H1 (cell line): ENCODE results near the gene HMCN1. TPM values are rescaled to one million over a fixed set of nuclear protein-coding genes. Genes with fewer than 3 reads are reported as not detected.

Experiments used
- CTCF ChIA-PET: fragments of 300-600 bp; sonication (Branson Sonifier 250); formaldehyde crosslinking; loops from one replicate; lab custom pipeline; 2021; ENCODE audit not compliant: partially characterized antibody; lab: Charles Lee
- POLR2A ChIA-PET: fragments of 300-600 bp; sonication (Branson Sonifier 250); formaldehyde crosslinking; loops from one replicate; lab custom pipeline; 2021; ENCODE audit warnings: inconsistent platforms; ENCODE audit not compliant: partially characterized antibody; lab: Charles Lee
- DNase-seq, 2 experiments: peaks; one replicate each; pipeline versions ENCODE4 v3.0.0 to v3.0.0-alpha.2; 2010 to 2022; ENCODE audit warnings: low spot score in 2 of 2, low read depth in 1 of 2, mixed read lengths in 1 of 2
- FAIRE-seq: peaks from 2 replicates; lab custom pipeline; 2011; peaks lifted over from hg19 to GRCh38; lab: Jason Lieb, UNC
- H2AFZ ChIP-seq: 2 replicates; pipeline ENCODE4 v1.8.1; 2012; ENCODE audit warnings: low read length, inconsistent platforms
- H2AK5ac ChIP-seq: 2 replicates; pipeline ENCODE4 v1.6.1; 2013; ENCODE audit warnings: low read depth, low read length
- H2BK120ac ChIP-seq: replicated peaks from 2 replicates; pipeline ENCODE3; 2013; ENCODE audit warnings: low read depth, low read length, inconsistent platforms
- H2BK12ac ChIP-seq: 2 replicates; pipeline ENCODE4 v1.6.1; 2013; ENCODE audit warnings: low read depth, low read length
- H2BK15ac ChIP-seq: 2 replicates; pipeline ENCODE4 v1.6.1; 2013; ENCODE audit warnings: low read length
- H2BK20ac ChIP-seq: 2 replicates; pipeline ENCODE4 v1.6.1; 2013; ENCODE audit warnings: low read length
- H2BK5ac ChIP-seq: 2 replicates; pipeline ENCODE4 v1.6.1; 2013; ENCODE audit warnings: low read depth, low read length
- H3K14ac ChIP-seq: 2 replicates; pipeline ENCODE4 v1.6.1; 2013; ENCODE audit warnings: inconsistent platforms; ENCODE audit not compliant: insufficient read length
- H3K18ac ChIP-seq: 2 replicates; pipeline ENCODE4 v1.6.1; 2013; ENCODE audit warnings: low read length; ENCODE audit errors: extremely low read depth
- H3K23ac ChIP-seq: 2 replicates; pipeline ENCODE4 v1.6.1; 2013; ENCODE audit warnings: inconsistent platforms; ENCODE audit not compliant: insufficient read length
- H3K23me2 ChIP-seq: 2 replicates; pipeline ENCODE4 v1.6.1; 2013; ENCODE audit warnings: low read depth, low read length
- H3K27ac ChIP-seq: 2 replicates; pipeline ENCODE4 v1.6.1; 2011; ENCODE audit warnings: low read depth, low read length, inconsistent platforms
- H3K27me3 ChIP-seq, 4 experiments: replicated peaks in 1 of 4; 1 replicate in 1 of 4; 2 replicates in 3 of 4; pipeline versions ENCODE4 v1.6.1 to v1.8.1; 2011 to 2013; ENCODE audit warnings: low read length in 3 of 4, mild to moderate bottlenecking in 3 of 4, inconsistent platforms in 2 of 4, mixed read lengths in 2 of 4, moderate library complexity in 1 of 4; ENCODE audit not compliant: control insufficient read depth in 3 of 4, insufficient read depth in 3 of 4; ENCODE audit errors: extremely low read depth in 1 of 4
- H3K36me3 ChIP-seq, 4 experiments: 2 replicates each; pipeline versions ENCODE4 v1.6.1 to v1.8.1; 2011 to 2013; ENCODE audit warnings: mild to moderate bottlenecking in 4 of 4, low read length in 3 of 4, moderate library complexity in 2 of 4, control low read depth in 1 of 4, inconsistent platforms in 1 of 4; ENCODE audit not compliant: insufficient read depth in 4 of 4, control insufficient read depth in 2 of 4
- H3K4ac ChIP-seq: replicated peaks from 2 replicates; pipeline ENCODE3; 2013; ENCODE audit warnings: low read length, low read depth, mixed read lengths, inconsistent platforms; ENCODE audit not compliant: insufficient read length
- H3K4me1 ChIP-seq, 4 experiments: replicated peaks in 1 of 4; 1 replicate in 1 of 4; 2 replicates in 3 of 4; pipeline versions ENCODE4 v1.6.1 to v1.8.1; 2011 to 2013; ENCODE audit warnings: low read length in 3 of 4, inconsistent platforms in 2 of 4, mixed read lengths in 1 of 4; ENCODE audit not compliant: insufficient read depth in 4 of 4, control insufficient read depth in 3 of 4
- H3K4me2 ChIP-seq, 2 experiments: 2 replicates each; pipeline versions ENCODE4 v1.6.1 to v1.8.1; 2011 to 2013; ENCODE audit warnings: low read depth in 2 of 2, low read length in 2 of 2, control low read depth in 1 of 2, inconsistent platforms in 1 of 2, mild to moderate bottlenecking in 1 of 2; ENCODE audit not compliant: insufficient read depth in 1 of 2
- H3K4me3 ChIP-seq, 4 experiments: fragments of 200-600, 300-600 bp in 1 of 4; sonication (generic), shearing (Covaris generic), sonication (Bioruptor Twin) in 1 of 4; 2 replicates each; pipeline versions ENCODE4 v1.5.1 to v1.8.1; 2011 to 2016; ENCODE audit warnings: low read length in 4 of 4, low read depth in 3 of 4, control low read depth in 2 of 4, inconsistent platforms in 2 of 4, mild to moderate bottlenecking in 2 of 4, mixed read lengths in 1 of 4, moderate library complexity in 1 of 4; ENCODE audit not compliant: insufficient read depth in 2 of 4; ENCODE audit errors: extremely low read depth in 1 of 4
- H3K56ac ChIP-seq: replicated peaks from 2 replicates; pipeline ENCODE3; 2013; ENCODE audit warnings: low read depth, mild to moderate bottlenecking, mixed read lengths, low read length, inconsistent platforms; ENCODE audit not compliant: insufficient read length
- H3K79me1 ChIP-seq: 2 replicates; pipeline ENCODE4 v1.6.1; 2013; ENCODE audit warnings: low read depth, low read length, control low read depth
- H3K79me2 ChIP-seq, 2 experiments: 2 replicates each; pipeline versions ENCODE4 v1.6.1 to v1.8.1; 2012 to 2013; ENCODE audit warnings: low read length in 2 of 2, mild to moderate bottlenecking in 2 of 2, inconsistent platforms in 1 of 2; ENCODE audit not compliant: insufficient read depth in 2 of 2, control insufficient read depth in 1 of 2
- H3K9ac ChIP-seq, 4 experiments: replicated peaks in 1 of 4; 1 replicate in 1 of 4; 2 replicates in 3 of 4; pipeline versions ENCODE4 v1.6.1 to v1.8.1; 2011 to 2013; ENCODE audit warnings: low read depth in 3 of 4, low read length in 3 of 4, control low read depth in 2 of 4, mild to moderate bottlenecking in 2 of 4, moderate library complexity in 2 of 4, inconsistent platforms in 1 of 4; ENCODE audit errors: extremely low read depth in 1 of 4
- H3K9me3 ChIP-seq, 2 experiments: 2 replicates each; pipeline versions ENCODE4 v1.6.1 to v1.8.1; 2012 to 2013; ENCODE audit warnings: mild to moderate bottlenecking in 2 of 2, moderate library complexity in 2 of 2, control low read depth in 1 of 2, inconsistent platforms in 1 of 2, low read depth in 1 of 2, low read length in 1 of 2, mixed read lengths in 1 of 2; ENCODE audit not compliant: insufficient read depth in 2 of 2
- H4K20me1 ChIP-seq, 2 experiments: replicated peaks in 1 of 2; 2 replicates each; pipeline versions ENCODE3 to v1.8.1; 2011 to 2013; ENCODE audit warnings: inconsistent platforms in 2 of 2, low read length in 2 of 2, mild to moderate bottlenecking in 1 of 2; ENCODE audit not compliant: insufficient read depth in 2 of 2, control insufficient read depth in 1 of 2
- H4K5ac ChIP-seq: 2 replicates; pipeline ENCODE4 v1.6.1; 2013; ENCODE audit warnings: low read length, low read depth, mixed read lengths, inconsistent platforms; ENCODE audit not compliant: insufficient read length
- H4K8ac ChIP-seq: 2 replicates; pipeline ENCODE4 v1.8.0; 2013; ENCODE audit warnings: mild to moderate bottlenecking, moderate library complexity, low read length, inconsistent platforms; ENCODE audit not compliant: insufficient read depth; ENCODE audit errors: extremely low read depth
- H4K91ac ChIP-seq: replicated peaks from 2 replicates; pipeline ENCODE3; 2013; ENCODE audit warnings: low read length, mixed read lengths, inconsistent platforms; ENCODE audit not compliant: insufficient read length
- SIRT6 ChIP-seq: IDR thresholded peaks from one replicate; pipeline ENCODE4 v1.7.1; 2012; ENCODE audit warnings: low read length, inconsistent platforms
- SP2 ChIP-seq: IDR thresholded peaks from 2 replicates; pipeline ENCODE4 v1.6.1; 2012; ENCODE audit warnings: mild to moderate bottlenecking, low read length, inconsistent platforms
- WGBS, 2 experiments: shearing (Covaris generic) in 1 of 2; methylation state at CpG; one replicate each; pipeline versions ENCODE4 v1.1.6 to v1.1.7; 2013 to 2015; ENCODE audit warnings: low lambda C conversion rate in 2 of 2, mixed read lengths in 2 of 2, inconsistent platforms in 1 of 2, low coverage in 1 of 2, missing lambda C conversion rate in 1 of 2; ENCODE audit not compliant: insufficient replicate concordance in 2 of 2, insufficient coverage in 1 of 2, insufficient read length in 1 of 2; ENCODE audit errors: extremely low coverage in 1 of 2, missing lambda C conversion rate in 1 of 2; 5-methylcytosine and 5-hydroxymethylcytosine counted together
- polyA plus RNA-seq, 7 experiments: library from polyadenylated mRNA; depleted of rRNA in 3 of 7; stranded (reverse) in 5 of 7; unstranded in 2 of 7; fragments of >200 nt in 5 of 7; fragments of 200-250 nt in 2 of 7; gene quantifications; 1 replicate in 5 of 7; 2 replicates in 1 of 7; 4 replicates in 1 of 7; pipeline versions ENCODE4 v1.2.1 to v1.2.3, GENCODE V29; 2011 to 2013; ENCODE audit warnings: missing spikeins in 2 of 7, mixed read lengths in 2 of 7
- total RNA-seq: library from RNA; stranded (reverse); fragmentation: NEBNext Ultra II Directional; extraction: Animal tissue kit (Norgen Biotek cat#: 25700); gene quantifications from 2 replicates; pipeline ENCODE4 v1.2.1, GENCODE V29; 2021

HMCN1 gene
- total and polyA plus RNA-seq, 2 of the 8 experiments (the other 6 are each of a cell fraction or from before 2014, with no cell fraction given), result 13.8 to 14.6 TPM

DNA sequence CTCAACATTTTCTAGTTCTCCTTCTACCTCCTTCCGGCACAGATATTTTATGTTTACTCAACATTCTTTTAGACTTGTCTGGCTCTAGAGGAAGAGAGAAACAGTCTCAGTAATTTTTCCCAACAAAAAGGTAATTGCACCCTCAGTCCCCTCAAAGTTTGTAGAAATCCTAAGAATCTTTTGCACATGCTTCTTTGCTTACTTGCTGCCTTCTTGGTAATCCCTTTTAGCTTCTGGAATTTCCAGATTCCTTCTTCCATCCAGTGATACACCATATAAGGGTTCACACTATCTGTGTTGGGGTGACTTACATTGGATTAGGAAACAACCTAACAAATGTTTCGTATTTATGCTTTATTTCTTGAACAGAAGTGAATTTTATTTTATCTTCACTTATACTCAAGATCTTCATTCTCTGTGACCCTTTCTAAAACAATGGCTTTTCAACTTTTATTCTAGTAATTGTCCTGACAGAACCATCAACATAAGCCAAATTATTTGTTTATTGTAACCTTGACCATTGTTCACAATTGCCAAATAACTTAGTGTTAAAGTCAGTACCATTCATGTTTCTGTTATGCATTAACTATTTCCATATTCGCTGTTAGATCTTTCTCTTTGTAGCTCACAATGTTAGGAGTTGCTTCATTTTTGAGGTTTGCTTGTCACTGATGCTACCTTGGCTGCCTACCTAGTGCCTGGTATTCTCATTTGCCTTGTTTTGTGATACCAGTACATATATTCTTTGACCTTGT lies 238.1 kb downstream of the HMCN1 start:
- no peak overlapping the region for H2BK5ac ChIP-seq
- H3K4me3 ChIP-seq, result no peak overlapping the region
- H2BK20ac ChIP-seq, result no peak overlapping the region
- no peak overlapping the region for H3K23ac ChIP-seq
- H3K4me2 ChIP-seq, result no peak overlapping the region
- no peak overlapping the region for H2AK5ac ChIP-seq
- no peak overlapping the region for H2BK15ac ChIP-seq
- H4K5ac ChIP-seq, result no peak overlapping the region
- no peak overlapping the region for H3K18ac ChIP-seq
- H3K36me3 ChIP-seq, result no peaks in the 10 kb centered on the region
- H3K14ac ChIP-seq, result no peak overlapping the region
- H3K79me1 ChIP-seq, result no peaks in the 10 kb centered on the region
- H3K27ac ChIP-seq, result no peak overlapping the region
- H4K20me1 ChIP-seq, result no peaks in the 10 kb centered on the region
- no peak overlapping the region for H4K91ac ChIP-seq
- no peaks in the 10 kb centered on the region for H3K27me3 ChIP-seq
- DNase-seq (no peak), FAIRE-seq (no peak)
- H3K23me2 ChIP-seq, result no peaks in the 10 kb centered on the region; the same call in 1 of the 2 replicates
- no peak overlapping the region for H4K8ac ChIP-seq
- no peak overlapping the region for H2BK120ac ChIP-seq
- POLR2A ChIA-PET, result no interaction called here
- H3K79me2 ChIP-seq, result no peaks in the 10 kb centered on the region
- no peaks in the 10 kb centered on the region for H3K4me1 ChIP-seq
- no peak overlapping the region for H3K4ac ChIP-seq
- CTCF ChIA-PET, result interaction anchor here (0.6 kb wide), 1 partner anchor 19 kb away, joined by 4 read pairs; no protein-coding TSS in a partner anchor
- no peaks in the 10 kb centered on the region for H3K9me3 ChIP-seq
- H3K56ac ChIP-seq, result no peak overlapping the region
- no peak overlapping the region for H2BK12ac ChIP-seq
- no peak overlapping the region for H2AFZ ChIP-seq
- no peak overlapping the region for H3K9ac ChIP-seq
- WGBS, 2 experiments, result 84% methylated on average over 3 of the region's 3 CpGs; no CpG with 5 or more reads in 1 of the 2 experiments
- TF ChIP-seq SP2, result no peak
- TF ChIP-seq SIRT6, result no peak
